ENCODE results near the gene ABCA1.

DNA sequence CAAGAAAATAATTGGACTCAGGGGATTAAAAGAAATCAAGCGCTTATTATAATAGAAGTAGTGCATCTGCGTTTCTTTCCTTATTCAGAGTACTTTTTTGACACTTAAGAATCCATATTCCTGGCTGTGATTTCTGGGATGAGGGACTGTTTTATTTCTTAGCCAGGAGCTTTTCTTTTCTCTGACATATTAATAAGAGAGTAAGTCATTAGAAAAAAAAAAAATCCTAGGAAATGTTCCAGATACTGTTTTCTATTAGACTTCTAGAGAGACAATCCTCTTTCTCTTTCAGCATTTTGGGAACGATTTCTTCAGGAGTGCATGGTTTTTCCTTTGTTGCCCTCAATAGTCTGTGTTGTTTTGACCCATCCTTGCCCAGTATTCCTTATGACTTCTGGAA is 8.3 kb upstream of the ABCA1 start:
- TF ChIP-seq, protein P1, sequence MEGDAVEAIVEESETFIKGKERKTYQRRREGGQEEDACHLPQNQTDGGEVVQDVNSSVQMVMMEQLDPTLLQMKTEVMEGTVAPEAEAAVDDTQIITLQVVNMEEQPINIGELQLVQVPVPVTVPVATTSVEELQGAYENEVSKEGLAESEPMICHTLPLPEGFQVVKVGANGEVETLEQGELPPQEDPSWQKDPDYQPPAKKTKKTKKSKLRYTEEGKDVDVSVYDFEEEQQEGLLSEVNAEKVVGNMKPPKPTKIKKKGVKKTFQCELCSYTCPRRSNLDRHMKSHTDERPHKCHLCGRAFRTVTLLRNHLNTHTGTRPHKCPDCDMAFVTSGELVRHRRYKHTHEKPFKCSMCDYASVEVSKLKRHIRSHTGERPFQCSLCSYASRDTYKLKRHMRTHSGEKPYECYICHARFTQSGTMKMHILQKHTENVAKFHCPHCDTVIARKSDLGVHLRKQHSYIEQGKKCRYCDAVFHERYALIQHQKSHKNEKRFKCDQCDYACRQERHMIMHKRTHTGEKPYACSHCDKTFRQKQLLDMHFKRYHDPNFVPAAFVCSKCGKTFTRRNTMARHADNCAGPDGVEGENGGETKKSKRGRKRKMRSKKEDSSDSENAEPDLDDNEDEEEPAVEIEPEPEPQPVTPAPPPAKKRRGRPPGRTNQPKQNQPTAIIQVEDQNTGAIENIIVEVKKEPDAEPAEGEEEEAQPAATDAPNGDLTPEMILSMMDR (IDR thresholded peaks at IDR 0.05 in 4 of 5, conservative IDR thresholded peaks at IDR 0.05 in 1 of 5): no peak
- TF ChIP-seq POLR2A (IDR thresholded peaks at IDR 0.05): no peak
